HCT116 (cell line): ENCODE measurements around the gene PLCB3. TPM values are rescaled to one million over a fixed set of nuclear protein-coding genes. Genes with fewer than 3 reads are reported as not detected.

Experiments
- ATAC-seq: fragments of 200-7000 bp; cut with Tn5 transposase; 2 replicates; pipeline ENCODE4 v1.9.1; 2020; ENCODE audit warnings: mild to moderate bottlenecking, moderate library complexity
- BruUV-seq: library from RNA; stranded (reverse); fragments of 400-500 nt; replicated peaks from 2 replicates; lab custom pipeline; 2021; lab: Mats Ljungman, UMichigan
- CTCF ChIA-PET: fragments of 300-600 bp; sonication (Branson Sonifier 250); formaldehyde crosslinking; loops from one replicate; lab custom pipeline; 2021; ENCODE audit warnings: antibody characterized with exemption; lab: Charles Lee
- POLR2A ChIA-PET: fragments of 300-600, 350-600 bp; sonication (Branson Sonifier 250); formaldehyde crosslinking; loops from one replicate; lab custom pipeline; 2021; ENCODE audit warnings: antibody characterized with exemption; lab: Charles Lee
- RAD21 ChIA-PET, 2 experiments: fragments of 300-600 bp; sonication (Branson Sonifier 250); formaldehyde crosslinking; loops; one replicate each; lab custom pipeline; 2023; ENCODE audit warnings: low total read pairs in 2 of 2; ENCODE audit not compliant: uncharacterized antibody in 2 of 2, unreplicated experiment in 2 of 2, low non-redundant PET in 1 of 2; lab: Charles Lee
- DNase-seq: peaks from one replicate; pipeline ENCODE4 v3.0.0-alpha.2; 2010; ENCODE audit warnings: low read depth, low spot score
- H2AFZ ChIP-seq: fragments of 200-600 bp; shearing (Covaris generic), sonication (generic); 2 replicates; pipeline ENCODE4 v1.6.1; 2017; ENCODE audit warnings: low read depth, mixed run types, mixed read lengths, antibody characterized with exemption, low read length; ENCODE audit not compliant: poor library complexity, severe bottlenecking
- H3K27ac ChIP-seq: 2 replicates; pipeline ENCODE4 v1.5.1; 2012; ENCODE audit warnings: low read depth, low read length
- H3K27me3 ChIP-seq: fragments of 200-600 bp; sonication (generic); 2 replicates; pipeline ENCODE4 v1.6.1; 2016; ENCODE audit warnings: mixed run types, low read length, mixed read lengths; ENCODE audit not compliant: insufficient read depth
- H3K36me3 ChIP-seq, 2 experiments: fragments of 200-500 bp in 1 of 2; fragments of 200-600 bp in 1 of 2; sonication (Bioruptor generic) in 1 of 2; sonication (generic) in 1 of 2; 2 replicates each; pipeline versions ENCODE4 v1.5.1 to v1.6.1; 2014 to 2016; ENCODE audit warnings: low read length in 2 of 2, inconsistent platforms in 1 of 2, mixed read lengths in 1 of 2, mixed run types in 1 of 2; ENCODE audit not compliant: insufficient read depth in 2 of 2, control insufficient read depth in 1 of 2
- H3K4me1 ChIP-seq, 2 experiments: fragments of 200-600 bp in 1 of 2; sonication (generic) in 1 of 2; 2 replicates each; pipeline versions ENCODE4 v1.5.1 to v1.6.1; 2012 to 2017; ENCODE audit warnings: low read length in 2 of 2, inconsistent platforms in 1 of 2, mild to moderate bottlenecking in 1 of 2, mixed read lengths in 1 of 2, mixed run types in 1 of 2, moderate library complexity in 1 of 2; ENCODE audit not compliant: insufficient read depth in 2 of 2, control insufficient read depth in 1 of 2
- H3K4me2 ChIP-seq: fragments of 200-600 bp; sonication (generic); 2 replicates; pipeline ENCODE4 v1.6.1; 2017; ENCODE audit warnings: mixed run types, low read length, mixed read lengths
- H3K4me3 ChIP-seq, 2 experiments: fragments of 200-600 bp in 1 of 2; sonication (generic) in 1 of 2; replicated peaks in 1 of 2; 2 replicates each; pipeline ENCODE4 v1.5.1; 2011 to 2016; ENCODE audit warnings: low read length in 2 of 2, control low read depth in 1 of 2, low read depth in 1 of 2, mild to moderate bottlenecking in 1 of 2, mixed read lengths in 1 of 2, mixed run types in 1 of 2
- H3K79me2 ChIP-seq: fragments of 200-600 bp; sonication (generic); 2 replicates; pipeline ENCODE4 v1.6.1; 2017; ENCODE audit warnings: mild to moderate bottlenecking, mixed run types, low read length, moderate library complexity, mixed read lengths; ENCODE audit not compliant: insufficient read depth
- H3K9ac ChIP-seq: fragments of 200-600 bp; sonication (generic); 2 replicates; pipeline ENCODE4 v1.6.1; 2016; ENCODE audit warnings: low read length, mixed read lengths
- H3K9me2 ChIP-seq: fragments of 200-600 bp; sonication (generic), shearing (Covaris generic); 2 replicates; pipeline ENCODE4 v1.6.1; 2017; ENCODE audit warnings: mixed run types, mild to moderate bottlenecking, moderate library complexity; ENCODE audit not compliant: insufficient read depth
- H3K9me3 ChIP-seq, 2 experiments: fragments of 200-500 bp in 1 of 2; fragments of 200-600 bp in 1 of 2; sonication (Bioruptor generic) in 1 of 2; sonication (generic) in 1 of 2; 2 replicates each; pipeline ENCODE4 v1.6.1; 2014 to 2017; ENCODE audit warnings: low read length in 2 of 2, mixed read lengths in 2 of 2, inconsistent platforms in 1 of 2, low read depth in 1 of 2, mild to moderate bottlenecking in 1 of 2, mixed run types in 1 of 2, moderate library complexity in 1 of 2; ENCODE audit not compliant: control insufficient read depth in 1 of 2, insufficient read depth in 1 of 2
- H4K20me1 ChIP-seq: fragments of 200-600 bp; sonication (generic), shearing (Covaris generic); 2 replicates; pipeline ENCODE4 v1.6.1; 2017; ENCODE audit warnings: mixed run types, mild to moderate bottlenecking, moderate library complexity; ENCODE audit not compliant: insufficient read depth
- intact Hi-C: fragments of 100-400 bp; cut with micrococcal nuclease; formaldehyde crosslinking; loops from 2 replicates; pipeline ENCODE4 v1.10.0; 2022
- total RNA-seq: library from RNA; stranded (reverse); gene quantifications from one replicate; pipeline ENCODE4 v1.2.1, GENCODE V29; 2021; ENCODE audit not compliant: unreplicated experiment
- TF ChIP-seq, protein P1 (sequence below): IDR thresholded peaks from 2 replicates; pipeline ENCODE4 v1.6.1; 2011; ENCODE audit warnings: mild to moderate bottlenecking, low read length, moderate library complexity; ENCODE audit not compliant: insufficient replicate concordance; ENCODE audit errors: extremely low read depth

The PLCB3 gene
- total RNA-seq, 1 experiment from 2014 or later: 106 TPM

DNA sequence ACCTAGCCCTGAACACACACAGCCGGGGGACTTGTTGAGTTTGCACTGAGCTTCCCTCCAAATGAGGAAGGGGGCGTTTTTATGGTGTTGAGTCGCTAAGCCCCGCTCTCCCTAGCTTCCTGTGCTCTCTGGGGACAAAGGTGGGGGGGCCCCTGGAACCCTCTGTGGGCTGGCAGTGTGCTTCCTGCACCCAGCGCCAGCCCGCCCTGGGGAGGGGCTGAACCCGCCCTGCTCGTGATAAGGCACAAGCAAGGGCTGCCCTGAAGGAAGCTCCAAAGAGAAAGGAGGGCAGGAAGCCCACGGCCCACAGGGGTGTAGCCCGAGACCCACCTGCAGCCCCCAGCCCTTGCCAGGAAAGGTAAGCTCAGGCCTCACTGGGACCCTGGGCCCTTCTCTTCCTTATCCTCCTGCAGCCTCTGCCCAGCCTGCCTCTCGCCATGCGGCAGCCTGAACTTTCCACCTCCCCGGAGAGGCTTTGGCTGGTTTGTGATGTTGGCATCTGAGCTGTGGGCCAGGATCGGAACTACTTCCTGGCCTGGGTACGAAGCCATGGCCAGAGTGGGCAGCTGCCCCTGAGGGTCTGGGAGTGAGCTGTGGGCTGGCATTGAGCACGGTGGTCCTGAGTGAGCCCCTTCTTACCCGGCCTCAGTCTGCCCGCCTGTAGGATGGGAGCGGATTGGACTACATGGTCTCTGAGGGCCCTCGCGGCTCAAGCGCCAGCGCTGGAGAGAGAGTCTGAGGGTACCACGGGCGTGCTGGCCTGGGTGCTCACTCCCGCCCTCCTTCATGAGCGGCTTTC lies 44.7 kb upstream of the PLCB3 start, which contains the start of gene FERMT3:
Gene FERMT3, plus strand, starts transcription at position 265 of the 799 bp plus-strand sequence. CDS start 644 bp downstream, outside the sequence.
- Histone ChIP-seq H3K9me3 (no peaks in the 10 kb centered on the region), H3K27ac (no peak within 1 kb of the TSS; the same call in 1 of the 2 replicates), H3K36me3 (peaks cover 31 to 37% of the 10 kb centered on the region in 2 experiments), H3K9ac (no peak within 1 kb of the TSS), H3K4me1 (peaks cover 0 to 8% of the 10 kb centered on the region in 2 experiments; a peak in 1 of 4 replicates), H3K4me3 (no peak within 1 kb of the TSS), H3K4me2 (no peak within 1 kb of the TSS), H3K9me2 (no peaks in the 10 kb centered on the region), H4K20me1 (no peaks in the 10 kb centered on the region), H2AFZ (no peak within 1 kb of the TSS), H3K79me2 (peaks cover 14% of the 10 kb centered on the region; the same call in 1 of the 2 replicates), H3K27me3 (no peaks in the 10 kb centered on the region)
- TF ChIP-seq, protein P1, sequence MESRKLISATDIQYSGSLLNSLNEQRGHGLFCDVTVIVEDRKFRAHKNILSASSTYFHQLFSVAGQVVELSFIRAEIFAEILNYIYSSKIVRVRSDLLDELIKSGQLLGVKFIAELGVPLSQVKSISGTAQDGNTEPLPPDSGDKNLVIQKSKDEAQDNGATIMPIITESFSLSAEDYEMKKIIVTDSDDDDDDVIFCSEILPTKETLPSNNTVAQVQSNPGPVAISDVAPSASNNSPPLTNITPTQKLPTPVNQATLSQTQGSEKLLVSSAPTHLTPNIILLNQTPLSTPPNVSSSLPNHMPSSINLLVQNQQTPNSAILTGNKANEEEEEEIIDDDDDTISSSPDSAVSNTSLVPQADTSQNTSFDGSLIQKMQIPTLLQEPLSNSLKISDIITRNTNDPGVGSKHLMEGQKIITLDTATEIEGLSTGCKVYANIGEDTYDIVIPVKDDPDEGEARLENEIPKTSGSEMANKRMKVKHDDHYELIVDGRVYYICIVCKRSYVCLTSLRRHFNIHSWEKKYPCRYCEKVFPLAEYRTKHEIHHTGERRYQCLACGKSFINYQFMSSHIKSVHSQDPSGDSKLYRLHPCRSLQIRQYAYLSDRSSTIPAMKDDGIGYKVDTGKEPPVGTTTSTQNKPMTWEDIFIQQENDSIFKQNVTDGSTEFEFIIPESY: no peak
- no peak for DNase-seq
- RAD21 ChIA-PET: no interaction called here
- no TSS peak for BruUV-seq
- POLR2A ChIA-PET: interaction anchor here (0.9 kb wide), 1 partner anchor 22 kb away, joined by 4 read pairs; no protein-coding TSS in a partner anchor
- no peak for ATAC-seq
- CTCF ChIA-PET: interaction anchor here (2.7 to 4.6 kb wide), 2 partner anchors 96 to 149 kb away, joined by 31 to 80 read pairs; partner anchors contain the start of genes CATSPERZ and ESRRA
- intact Hi-C loops: no loop called here
